SK-N-SH treated with all-trans-retinoic acid at 6 μM for 48 hours (cell line): ENCODE results near the gene IRS1.

Source experiments
- ATAC-seq: fragments of 200-7000 bp; cut with Tn5 transposase; 3 replicates; pipeline ENCODE4 v1.9.1; 2020; ENCODE audit warnings: mild to moderate bottlenecking, moderate library complexity
- ARNTL ChIP-seq: fragments of 450-650 bp; formaldehyde crosslinking; IDR thresholded peaks from 2 replicates; pipeline ENCODE4 v1.5.0; 2020; ENCODE audit warnings: low read depth, mild to moderate bottlenecking, moderate library complexity, borderline replicate concordance
- BACH2 ChIP-seq: fragments of 250-450 bp; sonication (Bioruptor Pico); IDR thresholded peaks from 2 replicates; pipeline ENCODE4 v1.9.0; 2021; ENCODE audit warnings: mild to moderate bottlenecking, borderline replicate concordance
- ESRRG ChIP-seq: fragments of 250-450 bp; sonication (Bioruptor Pico); IDR thresholded peaks from 2 replicates; pipeline ENCODE4 v1.6.1; 2021; ENCODE audit warnings: mild to moderate bottlenecking
- GLIS3 ChIP-seq: fragments of 250-450 bp; sonication (Bioruptor Pico); IDR thresholded peaks from 2 replicates; pipeline ENCODE4 v1.5.0; 2020; ENCODE audit warnings: mild to moderate bottlenecking, moderate library complexity
- ISL1 ChIP-seq: fragments of 250-450 bp; sonication (Bioruptor Pico); IDR thresholded peaks from 2 replicates; pipeline ENCODE4 v2.1.2; 2022; ENCODE audit warnings: mild to moderate bottlenecking, moderate library complexity
- OSR1 ChIP-seq: fragments of 250-450 bp; sonication (Bioruptor Pico); IDR thresholded peaks from 2 replicates; pipeline ENCODE4 v1.8.0; 2022; ENCODE audit warnings: moderate library complexity, mild to moderate bottlenecking, inconsistent platforms
- PATZ1 ChIP-seq: fragments of 250-450 bp; sonication (Bioruptor Pico); IDR thresholded peaks from 2 replicates; pipeline ENCODE4 v1.8.0; 2020; ENCODE audit warnings: mild to moderate bottlenecking, moderate library complexity, borderline replicate concordance
- POU6F1 ChIP-seq: fragments of 250-450 bp; sonication (Bioruptor Pico); IDR thresholded peaks from 2 replicates; pipeline ENCODE4 v1.8.0; 2021; ENCODE audit warnings: low read depth, mild to moderate bottlenecking, moderate library complexity, borderline replicate concordance
- PPARA ChIP-seq: fragments of 250-450 bp; sonication (Bioruptor Pico); IDR thresholded peaks from 2 replicates; pipeline ENCODE4 v1.5.0; 2020; ENCODE audit warnings: mild to moderate bottlenecking, borderline replicate concordance
- RARB ChIP-seq: fragments of 250-450 bp; sonication (Bioruptor Pico); IDR thresholded peaks from 2 replicates; pipeline ENCODE4 v1.8.0; 2021; ENCODE audit warnings: mild to moderate bottlenecking, moderate library complexity
- SNAI2 ChIP-seq: fragments of 250-450 bp; sonication (Bioruptor Pico); IDR thresholded peaks from 2 replicates; pipeline ENCODE4 v1.5.0; 2020; ENCODE audit warnings: mild to moderate bottlenecking, moderate library complexity
- TCF4 ChIP-seq: fragments of 250-450 bp; sonication (Bioruptor Pico); IDR thresholded peaks from 2 replicates; pipeline ENCODE4 v1.8.0; 2021; ENCODE audit warnings: mild to moderate bottlenecking, moderate library complexity, borderline replicate concordance
- TOX ChIP-seq: fragments of 250-450 bp; sonication (Bioruptor Pico); IDR thresholded peaks from 2 replicates; pipeline ENCODE4 v1.8.0; 2021; ENCODE audit warnings: mild to moderate bottlenecking, moderate library complexity, borderline replicate concordance
- ZC3H10 ChIP-seq: fragments of 250-450 bp; sonication (Bioruptor Pico); IDR thresholded peaks from 2 replicates; pipeline ENCODE4 v1.5.1; 2021; ENCODE audit warnings: mild to moderate bottlenecking, moderate library complexity
- ZFP3 ChIP-seq: fragments of 250-450 bp; sonication (Bioruptor Pico); IDR thresholded peaks from 2 replicates; pipeline ENCODE4 v1.5.0; 2020; ENCODE audit warnings: mild to moderate bottlenecking, moderate library complexity
- ZFP30 ChIP-seq: fragments of 450-650 bp; formaldehyde crosslinking; IDR thresholded peaks from 2 replicates; pipeline ENCODE4 v1.5.0; 2022; ENCODE audit warnings: mild to moderate bottlenecking, moderate library complexity
- ZNF565 ChIP-seq: fragments of 450-650 bp; formaldehyde crosslinking; conservative IDR thresholded peaks from 2 replicates; pipeline ENCODE4 v1.5.0; 2020; ENCODE audit warnings: low read depth, mild to moderate bottlenecking, moderate library complexity
- ZNF70 ChIP-seq: fragments of 450-650 bp; formaldehyde crosslinking; IDR thresholded peaks from 2 replicates; pipeline ENCODE4 v1.5.0; 2020; ENCODE audit warnings: mild to moderate bottlenecking, moderate library complexity
- ZNF8 ChIP-seq: fragments of 450-650 bp; formaldehyde crosslinking; IDR thresholded peaks from 2 replicates; pipeline ENCODE4 v1.5.0; 2020; ENCODE audit warnings: mild to moderate bottlenecking, moderate library complexity
- TF ChIP-seq, protein P1 (sequence below): fragments of 250-450 bp; sonication (Bioruptor Pico); IDR thresholded peaks from 2 replicates; pipeline ENCODE4 v1.5.0; 2020; ENCODE audit warnings: mild to moderate bottlenecking, moderate library complexity
- TF ChIP-seq, protein P2 (sequence below): fragments of 250-450 bp; sonication (Bioruptor Pico); IDR thresholded peaks from 2 replicates; pipeline ENCODE4 v1.5.1; 2020; ENCODE audit warnings: low read depth, mild to moderate bottlenecking, moderate library complexity

The IRS1 gene

GRCh38 chr2:226766352-226767055 lies 33.1 kb downstream of the IRS1 start:
- ATAC-seq, result no peak
- no peak for TF ChIP-seq ZNF8 (CRISPR knock-in tag)
- TF ChIP-seq TOX (CRISPR knock-in tag), result no peak
- no peak for TF ChIP-seq ZNF565 (CRISPR knock-in tag)
- no peak for TF ChIP-seq ZC3H10 (CRISPR knock-in tag)
- TF ChIP-seq ZFP30 (CRISPR knock-in tag), result no peak
- TF ChIP-seq PATZ1 (CRISPR knock-in tag), result no peak
- no peak for TF ChIP-seq BACH2 (CRISPR knock-in tag)
- TF ChIP-seq ZFP3 (CRISPR knock-in tag), result no peak
- no peak for TF ChIP-seq RARB (CRISPR knock-in tag)
- TF ChIP-seq TCF4, result no peak
- no peak for TF ChIP-seq ISL1
- TF ChIP-seq POU6F1, result no peak
- TF ChIP-seq ARNTL (CRISPR knock-in tag), result no peak

DNA sequence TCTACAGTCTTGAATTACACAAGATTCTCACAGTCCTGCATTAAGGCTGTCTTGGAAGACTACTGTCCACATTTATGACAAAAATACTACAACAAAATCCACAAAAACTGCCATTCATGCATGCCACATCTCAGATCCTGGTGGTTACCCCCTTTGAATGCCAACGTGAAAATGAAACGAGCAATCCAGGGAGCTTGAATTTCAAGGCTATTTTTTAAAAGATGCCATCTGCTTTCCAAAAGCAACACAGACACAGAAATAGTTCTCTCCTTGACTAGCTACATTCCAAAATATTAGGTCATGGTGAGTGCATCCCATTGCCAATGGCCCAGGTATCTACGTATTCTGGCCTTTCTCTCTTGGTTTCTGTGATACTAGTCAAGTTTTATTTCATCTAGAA lies 36.3 kb downstream of the IRS1 start:
- ATAC-seq, result peak; percentile 72
- TF ChIP-seq, protein P1, sequence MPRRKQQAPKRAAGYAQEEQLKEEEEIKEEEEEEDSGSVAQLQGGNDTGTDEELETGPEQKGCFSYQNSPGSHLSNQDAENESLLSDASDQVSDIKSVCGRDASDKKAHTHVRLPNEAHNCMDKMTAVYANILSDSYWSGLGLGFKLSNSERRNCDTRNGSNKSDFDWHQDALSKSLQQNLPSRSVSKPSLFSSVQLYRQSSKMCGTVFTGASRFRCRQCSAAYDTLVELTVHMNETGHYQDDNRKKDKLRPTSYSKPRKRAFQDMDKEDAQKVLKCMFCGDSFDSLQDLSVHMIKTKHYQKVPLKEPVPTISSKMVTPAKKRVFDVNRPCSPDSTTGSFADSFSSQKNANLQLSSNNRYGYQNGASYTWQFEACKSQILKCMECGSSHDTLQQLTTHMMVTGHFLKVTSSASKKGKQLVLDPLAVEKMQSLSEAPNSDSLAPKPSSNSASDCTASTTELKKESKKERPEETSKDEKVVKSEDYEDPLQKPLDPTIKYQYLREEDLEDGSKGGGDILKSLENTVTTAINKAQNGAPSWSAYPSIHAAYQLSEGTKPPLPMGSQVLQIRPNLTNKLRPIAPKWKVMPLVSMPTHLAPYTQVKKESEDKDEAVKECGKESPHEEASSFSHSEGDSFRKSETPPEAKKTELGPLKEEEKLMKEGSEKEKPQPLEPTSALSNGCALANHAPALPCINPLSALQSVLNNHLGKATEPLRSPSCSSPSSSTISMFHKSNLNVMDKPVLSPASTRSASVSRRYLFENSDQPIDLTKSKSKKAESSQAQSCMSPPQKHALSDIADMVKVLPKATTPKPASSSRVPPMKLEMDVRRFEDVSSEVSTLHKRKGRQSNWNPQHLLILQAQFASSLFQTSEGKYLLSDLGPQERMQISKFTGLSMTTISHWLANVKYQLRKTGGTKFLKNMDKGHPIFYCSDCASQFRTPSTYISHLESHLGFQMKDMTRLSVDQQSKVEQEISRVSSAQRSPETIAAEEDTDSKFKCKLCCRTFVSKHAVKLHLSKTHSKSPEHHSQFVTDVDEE, result no peak
- no peak for TF ChIP-seq ARNTL (CRISPR knock-in tag)

DNA sequence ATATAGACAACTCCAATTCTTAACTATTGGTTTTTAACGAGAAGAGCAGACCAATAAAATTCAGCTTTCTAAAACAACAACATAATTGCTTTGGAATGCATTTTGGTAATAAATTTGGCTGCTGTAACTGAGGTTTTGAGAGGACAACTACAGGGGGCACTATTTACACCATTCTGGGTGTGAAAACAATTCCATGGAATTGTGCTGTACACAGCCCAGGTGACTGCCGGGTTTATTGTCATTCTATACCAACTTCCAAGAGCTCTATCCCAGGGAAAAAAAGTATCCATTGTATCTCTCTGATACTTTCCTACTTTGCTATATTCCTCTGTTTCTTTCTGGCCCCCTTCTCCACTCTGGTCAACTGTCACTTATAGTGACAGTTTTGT lies 38.4 kb downstream of the IRS1 start:
- no peak for ATAC-seq
- TF ChIP-seq GLIS3, result no peak
- no peak for TF ChIP-seq TOX (CRISPR knock-in tag)
- no peak for TF ChIP-seq ZC3H10 (CRISPR knock-in tag)
- TF ChIP-seq POU6F1, result no peak
- no peak for TF ChIP-seq SNAI2 (CRISPR knock-in tag)
- no peak for TF ChIP-seq OSR1 (CRISPR knock-in tag)
- no peak for TF ChIP-seq ARNTL (CRISPR knock-in tag)
- TF ChIP-seq, protein P1, result no peak
- no peak for TF ChIP-seq ISL1
- TF ChIP-seq ZNF8 (CRISPR knock-in tag), result no peak
- TF ChIP-seq ZNF70 (CRISPR knock-in tag), result no peak
- TF ChIP-seq PATZ1 (CRISPR knock-in tag), result no peak
- TF ChIP-seq ZFP3 (CRISPR knock-in tag), result no peak
- TF ChIP-seq PPARA, result no peak
- TF ChIP-seq ZNF565 (CRISPR knock-in tag), result no peak
- no peak for TF ChIP-seq ESRRG (CRISPR knock-in tag)
- TF ChIP-seq, protein P2, sequence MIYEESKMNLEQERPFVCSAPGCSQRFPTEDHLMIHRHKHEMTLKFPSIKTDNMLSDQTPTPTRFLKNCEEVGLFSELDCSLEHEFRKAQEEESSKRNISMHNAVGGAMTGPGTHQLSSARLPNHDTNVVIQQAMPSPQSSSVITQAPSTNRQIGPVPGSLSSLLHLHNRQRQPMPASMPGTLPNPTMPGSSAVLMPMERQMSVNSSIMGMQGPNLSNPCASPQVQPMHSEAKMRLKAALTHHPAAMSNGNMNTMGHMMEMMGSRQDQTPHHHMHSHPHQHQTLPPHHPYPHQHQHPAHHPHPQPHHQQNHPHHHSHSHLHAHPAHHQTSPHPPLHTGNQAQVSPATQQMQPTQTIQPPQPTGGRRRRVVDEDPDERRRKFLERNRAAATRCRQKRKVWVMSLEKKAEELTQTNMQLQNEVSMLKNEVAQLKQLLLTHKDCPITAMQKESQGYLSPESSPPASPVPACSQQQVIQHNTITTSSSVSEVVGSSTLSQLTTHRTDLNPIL (CRISPR knock-in tag), result no peak
- no peak for TF ChIP-seq BACH2 (CRISPR knock-in tag)
